Brain microvascular endothelial cell (primary cell): Measurements from ENCODE around the gene VPS13D.

Experiments used
- DNase-seq: peaks from one replicate; pipeline ENCODE4 v3.0.0-alpha.2; 2020
- H3K27ac ChIP-seq: fragments of 250-450 bp; sonication (Bioruptor Pico); 2 replicates; pipeline ENCODE4 v1.5.1; 2020; ENCODE audit warnings: mild to moderate bottlenecking, moderate library complexity
- H3K27me3 ChIP-seq: fragments of 250-450 bp; sonication (Bioruptor Pico); replicated peaks from 2 replicates; pipeline ENCODE4 v1.5.1; 2020; ENCODE audit warnings: mild to moderate bottlenecking
- H3K36me3 ChIP-seq: fragments of 250-450 bp; sonication (Bioruptor Pico); replicated peaks from 2 replicates; pipeline ENCODE4 v1.5.1; 2020; ENCODE audit warnings: mild to moderate bottlenecking
- H3K4me3 ChIP-seq: 2 replicates; pipeline ENCODE4 v1.5.1; 2011; ENCODE audit warnings: low read depth, mild to moderate bottlenecking, control low read depth, low read length, moderate library complexity
- CTCF ChIP-seq: IDR thresholded peaks from 2 replicates; pipeline ENCODE4 v1.5.1; 2011; ENCODE audit warnings: low read depth, mild to moderate bottlenecking, moderate library complexity, low read length, control low read depth, inconsistent platforms; ENCODE audit errors: missing control alignments
- in situ Hi-C: cut with HindIII; loops from 2 replicates; pipeline ENCODE4 v1.10.0; 2017; ENCODE audit warnings: low sequenced_read_pairs, low pct_ligation_motif_present

Gene VPS13D

GRCh38 chr1:12422488-12422887 is 192.7 kb downstream of the VPS13D start:
- H3K27ac ChIP-seq: peak overlapping the region; percentile 92
- in situ Hi-C loops: no loop called here
- TF ChIP-seq CTCF: no peak
- no peaks in the 10 kb centered on the region for H3K27me3 ChIP-seq
- no peak overlapping the region for H3K4me3 ChIP-seq
- H3K36me3 ChIP-seq: peaks cover 2% of the 10 kb centered on the region
- no peak for DNase-seq

- H3K36me3 ChIP-seq: no peaks in the 10 kb centered on the region
- no peak for TF ChIP-seq CTCF
- H3K4me3 ChIP-seq: no peak overlapping the region
- in situ Hi-C loops: no loop called here
- no peaks in the 10 kb centered on the region for H3K27me3 ChIP-seq
- peak overlapping the region; percentile 92 for H3K27ac ChIP-seq
- DNase-seq: no peak
Measured at GRCh38 chr1:12424087-12424529, 194.3 kb downstream of the VPS13D start.

GRCh38 chr1:12424793-12425192 is 195.0 kb downstream of the VPS13D start:
- no peaks in the 10 kb centered on the region for H3K36me3 ChIP-seq
- H3K27ac ChIP-seq: peak overlapping the region; percentile 92
- H3K27me3 ChIP-seq: no peaks in the 10 kb centered on the region
- in situ Hi-C loops: no loop called here
- no peak for TF ChIP-seq CTCF
- DNase-seq: no peak
- no peak overlapping the region for H3K4me3 ChIP-seq

- no peaks in the 10 kb centered on the region for H3K27me3 ChIP-seq
- in situ Hi-C loops: no loop called here
- no peak overlapping the region for H3K4me3 ChIP-seq
- no peaks in the 10 kb centered on the region for H3K36me3 ChIP-seq
- DNase-seq: no peak
- TF ChIP-seq CTCF: no peak
- peak overlapping the region; percentile 92 for H3K27ac ChIP-seq
Measured at GRCh38 chr1:12426030-12426429, 196.2 kb downstream of the VPS13D start.

- Histone ChIP-seq H3K4me3 (no peak overlapping the region), H3K27me3 (no peaks in the 10 kb centered on the region), H3K36me3 (no peaks in the 10 kb centered on the region), H3K27ac (no peak overlapping the region)
- in situ Hi-C loops: no loop called here
- no peak for TF ChIP-seq CTCF
- no peak for DNase-seq
Measured at GRCh38 chr1:12428334-12428733, 198.5 kb downstream of the VPS13D start.

GRCh38 chr1:12430525-12430924 is 200.7 kb downstream of the VPS13D start:
- TF ChIP-seq CTCF: no peak

More at GRCh38 chr1:12430525-12430924, 200.7 kb downstream of the VPS13D start:
- Histone ChIP-seq H3K36me3 (no peaks in the 10 kb centered on the region), H3K27me3 (no peaks in the 10 kb centered on the region), H3K27ac (no peak overlapping the region), H3K4me3 (no peak overlapping the region)
- in situ Hi-C loops: no loop called here
- no peak for DNase-seq
